GM18517 (cell line): ENCODE measurements around the gene ADGRE3.
"Not testable (repeated sequence)": the region's sequence is repeated elsewhere in the genome, so short reads cannot be mapped to it uniquely, and the experiment has no call there.

Experiments
- ATAC-seq: cut with Tn5 transposase; IDR thresholded peaks from one replicate; pipeline ENCODE4 v1.9.1; 2021; ENCODE audit warnings: mild to moderate bottlenecking, moderate library complexity; ENCODE audit not compliant: unreplicated experiment

ADGRE3 gene

DNA sequence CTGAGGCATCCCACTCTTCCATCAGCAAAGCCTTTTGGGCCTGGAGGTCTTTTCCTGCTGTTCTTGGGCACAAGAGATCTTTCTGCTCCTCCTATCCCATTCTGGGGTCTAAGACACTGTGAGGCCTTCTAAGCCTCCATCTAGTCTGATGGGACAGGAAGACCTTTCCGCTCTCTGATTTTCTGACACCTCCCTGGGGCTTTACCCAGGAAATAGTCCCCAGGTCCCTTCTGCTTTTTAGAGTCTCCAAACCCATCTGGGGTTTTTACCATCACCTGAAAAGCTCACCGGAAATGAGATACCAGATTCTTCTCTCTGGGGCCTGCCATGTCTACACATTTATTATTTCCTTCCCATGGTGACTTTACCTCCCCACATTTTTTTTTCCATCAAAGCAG is 70.7 kb downstream of the ADGRE3 start:
- ATAC-seq = peak; percentile 65

DNA sequence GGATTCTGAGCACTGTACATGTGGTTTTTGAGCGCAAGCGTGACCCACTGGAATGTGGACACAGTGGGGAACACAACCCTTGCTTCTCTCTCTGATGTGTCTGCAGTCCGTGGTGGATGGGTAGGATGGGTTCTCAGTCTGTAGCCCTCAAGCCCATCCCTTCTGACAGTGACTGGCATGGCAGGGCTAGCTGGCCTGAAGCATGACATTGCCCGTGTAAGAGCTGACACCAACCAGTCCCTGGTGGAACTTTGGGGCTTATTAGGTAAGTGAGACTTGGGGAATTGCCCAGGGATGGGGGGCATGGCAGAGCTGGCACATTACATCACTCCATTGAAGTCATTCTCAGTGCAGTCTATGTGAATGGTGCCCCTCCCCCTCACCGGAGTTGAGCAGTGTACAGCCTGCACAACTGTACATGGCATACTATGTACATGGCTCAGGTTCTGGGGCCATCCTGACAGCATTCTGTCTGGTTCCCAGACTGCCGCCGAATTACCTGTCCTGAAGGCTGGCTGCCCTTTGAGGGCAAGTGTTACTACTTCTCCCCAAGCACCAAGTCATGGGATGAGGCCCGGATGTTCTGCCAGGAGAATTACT is 75.0 kb downstream of the ADGRE3 start:
- ATAC-seq = no peak

DNA sequence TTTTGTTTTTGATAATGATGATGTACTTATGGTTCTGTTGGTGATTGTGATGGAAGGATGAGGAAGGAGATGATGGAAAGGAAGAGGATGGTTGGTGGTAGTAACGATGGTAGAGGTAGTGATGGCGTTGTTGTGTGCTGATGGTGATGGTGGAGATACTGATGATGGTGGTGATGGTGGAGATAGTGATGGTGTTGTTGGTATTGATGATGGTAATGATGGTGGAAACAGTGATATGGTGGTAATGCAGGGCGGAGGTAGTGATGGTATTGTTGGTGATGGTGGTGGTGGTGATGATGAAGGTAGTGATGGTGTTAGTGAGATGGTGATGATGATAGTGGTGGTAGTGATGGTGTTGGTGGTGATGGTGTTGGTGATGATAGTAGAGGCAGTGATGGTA is 79.1 kb downstream of the ADGRE3 start:
- ATAC-seq = no peak

DNA sequence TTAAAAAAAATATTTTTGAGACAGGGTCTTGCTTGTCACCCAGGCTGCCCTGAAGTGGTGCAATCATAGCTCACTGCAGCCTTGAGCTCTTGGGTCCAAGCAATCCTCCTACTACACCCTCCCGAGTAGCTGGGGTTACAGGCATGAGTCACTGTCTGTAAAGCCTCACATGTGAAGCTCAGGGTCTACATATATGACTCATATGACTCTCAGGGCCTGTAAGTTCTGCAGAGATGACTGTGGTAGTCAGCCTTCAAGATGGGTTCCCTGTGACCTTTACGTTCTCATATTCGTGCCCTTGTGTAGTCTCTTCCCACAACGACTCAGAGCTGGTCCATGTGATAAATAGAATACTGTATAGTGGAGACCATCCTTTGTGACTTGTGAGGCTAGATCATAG is 85.2 kb downstream of the ADGRE3 start:
- not testable (repeated sequence) for ATAC-seq

DNA sequence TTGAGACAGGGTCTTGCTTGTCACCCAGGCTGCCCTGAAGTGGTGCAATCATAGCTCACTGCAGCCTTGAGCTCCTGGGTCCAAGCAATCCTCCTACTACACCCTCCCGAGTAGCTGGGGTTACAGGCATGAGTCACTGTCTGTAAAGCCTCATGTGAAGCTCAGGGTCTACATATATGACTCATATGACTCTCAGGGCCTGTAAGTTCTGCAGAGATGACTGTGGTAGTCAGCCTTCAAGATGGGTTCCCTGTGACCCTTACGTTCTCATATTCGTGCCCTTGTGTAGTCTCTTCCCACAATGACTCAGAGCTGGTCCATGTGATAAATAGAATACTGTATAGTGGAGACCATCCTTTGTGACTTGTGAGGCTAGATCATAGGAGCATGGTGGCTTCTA is 89.5 kb downstream of the ADGRE3 start:
- peak; percentile 64 for ATAC-seq

DNA sequence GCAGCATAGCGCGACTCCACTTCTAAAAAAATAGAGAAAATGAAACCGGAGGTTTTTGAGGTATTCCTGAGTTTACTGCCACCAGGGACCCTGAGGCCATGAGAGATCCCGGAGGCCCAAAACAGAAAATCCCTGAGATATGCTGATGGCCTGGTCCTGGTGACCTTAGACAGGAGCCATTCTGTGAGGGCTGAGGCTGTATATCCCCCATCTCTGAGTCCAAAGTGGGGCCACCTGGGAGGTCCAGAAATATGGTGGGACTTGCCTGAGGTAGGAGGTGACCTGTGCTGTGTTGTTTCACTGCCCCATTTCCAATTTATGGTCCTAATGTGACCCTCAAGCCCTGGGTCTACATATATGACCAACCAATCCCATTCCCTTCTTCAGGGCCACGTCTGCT is 90.3 kb downstream of the ADGRE3 start:
- ATAC-seq = not testable (repeated sequence)

DNA sequence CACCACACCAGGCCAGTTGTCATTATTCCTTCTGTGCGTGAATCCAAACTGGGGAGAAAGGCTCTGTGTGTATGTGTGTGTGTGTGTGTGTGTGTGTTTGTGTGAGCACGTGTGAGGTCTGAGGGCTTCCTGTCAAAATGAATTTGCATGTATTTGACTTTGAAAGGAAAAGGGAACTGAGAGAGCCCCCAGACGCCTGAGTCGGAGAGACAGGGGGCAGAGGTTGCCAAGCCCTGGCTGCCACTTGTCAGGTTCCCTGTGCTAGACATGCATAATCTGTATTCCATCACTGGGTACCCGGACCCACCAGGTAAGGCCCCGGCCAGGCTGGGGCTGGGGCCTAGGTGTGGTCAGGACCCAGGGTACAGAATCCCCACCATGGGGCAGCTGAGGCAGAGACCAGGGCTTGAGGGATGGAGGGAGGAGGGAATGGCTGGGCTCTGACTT is 91.7 kb downstream of the ADGRE3 start, which contains the start of gene CLEC17A:
Gene CLEC17A, plus strand, starts transcription at position 191 of the 447 bp plus-strand sequence. Its CDS starts 77 bp downstream, at position 268.
- ATAC-seq = peak; percentile 41

DNA sequence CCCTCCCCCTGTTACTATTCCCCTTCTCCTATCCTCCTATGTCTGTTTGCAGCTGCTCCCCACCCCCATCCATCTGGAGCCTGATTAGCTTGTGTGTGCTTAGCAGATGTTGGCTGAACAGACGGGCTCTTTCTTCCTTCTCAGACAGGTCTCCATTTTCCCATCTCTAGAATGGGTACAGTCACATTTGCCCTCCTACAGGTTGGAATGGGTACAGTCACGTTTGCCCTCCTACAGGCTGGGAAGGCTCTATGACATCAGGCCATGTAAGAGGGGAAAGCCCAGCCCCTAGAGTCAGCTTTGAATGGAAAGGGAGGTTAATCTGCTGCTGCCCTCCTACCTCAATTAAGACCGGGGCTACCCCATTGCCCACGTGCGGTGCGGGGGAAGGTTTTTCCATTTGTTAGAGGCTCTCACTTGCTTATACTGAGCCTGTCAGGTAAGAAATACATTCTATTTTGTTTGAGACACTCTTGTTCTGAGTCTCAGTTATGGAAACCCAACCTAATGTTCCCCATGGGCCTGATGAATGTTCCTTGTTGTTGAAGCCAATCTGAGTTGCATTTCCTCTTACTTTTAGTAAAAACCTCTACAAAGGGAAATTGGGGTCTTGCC is 93.9 kb downstream of the ADGRE3 start:
- ATAC-seq = no peak

DNA sequence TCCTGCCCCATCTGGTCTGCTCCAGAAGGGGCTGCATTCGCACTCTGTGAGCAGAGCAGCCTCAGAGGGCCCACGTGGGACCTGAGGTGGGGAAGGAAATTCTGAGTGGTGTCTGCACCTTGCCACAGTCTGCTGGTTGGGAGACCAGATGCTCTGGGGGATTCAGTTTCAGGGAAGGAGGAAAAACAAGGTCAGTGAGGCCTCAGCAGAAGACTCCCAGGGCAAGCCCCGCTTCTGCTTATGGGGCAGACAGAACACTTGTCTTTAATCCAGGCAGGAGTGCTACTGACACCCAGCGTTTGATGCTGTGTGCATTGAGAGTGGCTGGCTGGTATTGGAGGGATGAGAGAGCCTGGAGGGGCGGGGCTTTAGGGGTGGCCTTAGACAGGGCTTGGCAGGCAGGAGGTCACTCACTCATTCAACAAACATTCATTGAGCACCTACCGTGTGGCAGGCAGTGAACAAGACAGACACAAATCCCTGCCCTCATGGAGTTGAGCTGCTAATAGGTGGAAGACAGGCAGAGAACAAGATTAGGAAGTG is 96.7 kb downstream of the ADGRE3 start:
- no peak for ATAC-seq

DNA sequence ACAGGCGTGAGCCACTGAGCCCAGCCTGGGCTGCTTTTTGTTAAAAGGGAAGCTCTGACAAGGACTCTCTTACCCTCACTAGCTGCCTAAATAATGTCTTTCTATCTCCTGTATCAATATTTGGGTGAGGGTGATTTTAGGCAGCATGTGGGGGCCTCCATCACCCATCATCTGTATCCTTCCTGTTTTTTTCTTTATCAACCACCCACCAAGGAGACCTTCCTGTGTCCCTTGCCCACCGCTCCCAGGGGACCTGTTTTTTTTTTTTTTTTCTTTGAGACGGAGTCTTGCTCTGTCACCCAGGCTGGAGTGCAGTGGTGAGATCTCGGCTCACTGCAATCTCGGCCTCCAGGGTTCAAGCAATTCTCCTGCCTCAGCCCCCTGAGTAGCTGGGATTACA is 97.4 kb downstream of the ADGRE3 start:
- no peak for ATAC-seq

DNA sequence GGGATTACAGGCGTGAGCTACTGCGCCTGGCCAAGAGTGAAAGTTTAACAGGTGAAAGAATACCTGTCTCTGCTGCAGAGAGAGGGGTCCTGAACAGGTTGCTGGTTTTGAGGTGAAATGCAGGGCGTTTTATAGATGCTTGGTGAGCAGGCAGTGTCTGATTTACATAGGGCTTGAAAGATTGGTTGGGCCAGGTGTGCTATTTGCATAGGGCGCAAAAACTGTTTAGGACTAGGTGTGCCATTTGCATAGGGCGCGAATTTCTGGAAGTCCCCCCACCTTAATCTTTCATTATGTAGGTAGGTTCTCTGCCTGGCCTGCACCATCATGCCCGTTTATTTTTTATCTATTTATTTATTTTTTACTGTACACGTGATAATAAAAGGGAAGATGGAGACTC is 98.3 kb downstream of the ADGRE3 start:
- no peak for ATAC-seq

DNA sequence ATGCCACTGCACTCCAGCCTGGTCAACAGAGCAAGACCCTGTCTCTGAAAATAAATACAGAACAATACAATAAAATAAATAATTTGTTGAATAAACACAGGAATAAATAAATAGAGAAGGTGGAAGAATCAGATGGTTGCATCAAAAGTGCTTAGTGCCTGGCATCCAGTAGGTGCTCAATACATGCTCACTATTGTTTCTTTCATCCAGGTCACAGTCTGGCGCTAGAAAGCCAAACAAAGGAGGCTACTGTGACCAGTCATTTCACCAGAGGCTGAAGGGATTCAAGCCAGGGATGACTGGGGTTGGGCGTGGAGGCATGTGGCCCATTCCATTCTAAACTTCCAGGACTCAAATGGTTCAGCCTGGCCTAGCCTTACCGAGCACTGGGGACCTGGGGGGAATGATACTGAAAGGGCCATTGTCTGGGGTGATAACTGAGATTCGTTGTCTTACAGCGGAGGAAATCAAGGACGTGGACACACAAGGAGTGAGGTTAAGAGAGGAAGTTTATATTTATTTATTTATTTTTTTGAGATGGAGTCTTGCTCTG is 99.1 kb downstream of the ADGRE3 start:
- ATAC-seq = no peak

DNA sequence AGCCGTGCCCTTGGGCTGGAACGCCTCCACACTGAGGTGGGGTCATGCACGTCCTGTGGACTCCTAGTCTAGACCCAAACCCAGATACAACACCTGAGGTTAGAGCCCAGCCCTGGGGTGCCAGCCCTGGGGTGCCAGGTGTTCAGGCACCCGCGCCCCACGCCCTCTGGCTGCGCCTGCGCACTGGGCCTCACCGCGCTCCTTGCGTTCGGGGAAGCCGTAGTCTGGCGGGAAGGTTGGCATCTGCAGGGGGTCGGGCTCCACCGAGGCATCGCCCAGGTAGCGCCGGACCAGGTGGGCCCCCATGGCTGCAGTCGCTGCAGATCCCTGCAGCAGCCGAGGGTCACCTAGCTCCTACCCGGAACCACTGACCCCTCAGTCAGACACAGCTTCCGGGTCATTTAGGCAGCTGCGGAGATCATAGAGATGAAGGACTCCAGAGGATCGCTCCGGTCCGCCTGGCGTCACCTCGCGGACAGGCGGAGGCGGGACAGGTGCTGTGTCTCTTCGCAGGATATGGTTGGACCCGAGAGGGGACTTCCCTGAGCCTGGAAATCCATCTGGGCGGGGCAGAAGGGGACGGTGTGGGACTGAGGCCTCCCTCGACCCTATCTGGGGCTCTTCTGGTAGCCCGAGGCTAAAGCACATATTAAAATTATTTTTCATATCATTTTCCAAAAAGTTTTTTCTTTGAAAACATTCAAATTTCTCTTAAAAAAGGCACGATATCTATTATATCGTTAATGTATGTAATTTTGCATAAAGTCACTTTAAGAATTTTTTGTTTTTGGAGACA is 102.8 kb downstream of the ADGRE3 start, which contains the start of gene NDUFB7:
Gene NDUFB7, minus strand, starts transcription at position 372 of the 796 bp plus-strand sequence. Its CDS starts 66 bp downstream, at position 306.
- ATAC-seq = peak; percentile 80

DNA sequence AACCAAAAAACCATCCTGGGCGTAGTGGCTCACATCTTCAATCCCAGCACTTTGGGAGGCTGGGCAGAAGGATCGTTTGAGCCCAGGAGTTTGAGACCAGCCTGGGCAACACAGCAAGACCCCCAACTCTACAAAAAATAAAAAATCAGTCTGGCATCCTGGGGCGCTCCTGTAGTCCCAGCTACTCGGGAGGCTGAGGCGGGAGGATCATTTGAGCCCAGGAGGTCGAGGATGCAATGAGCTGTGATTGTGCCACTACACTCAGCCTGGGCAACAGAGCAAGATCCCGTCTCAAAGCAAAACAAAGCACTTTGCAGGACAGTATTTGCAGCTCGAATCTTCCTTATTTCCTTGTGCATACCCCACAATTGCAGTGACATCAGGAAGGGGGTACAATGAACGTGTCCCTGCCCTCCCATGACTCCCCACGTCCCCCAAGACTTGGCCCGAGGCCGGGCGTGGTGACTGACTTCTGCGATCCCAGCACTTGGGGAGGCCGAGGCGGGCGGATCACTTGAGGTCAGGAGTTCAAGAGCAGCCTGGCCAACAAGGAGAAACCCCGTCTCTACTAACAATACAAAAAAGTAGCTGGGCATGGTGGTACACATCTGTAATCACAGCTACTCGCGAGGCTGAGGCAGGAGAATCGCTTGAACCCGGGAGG is 103.6 kb downstream of the ADGRE3 start:
- ATAC-seq = no peak
